T follicular helper cell (primary cell): ENCODE data around the gene ISOC2.

Experiments
- DNase-seq: peaks from one replicate; pipeline ENCODE4 v3.0.0-alpha.2; 2020; ENCODE audit warnings: low read depth

ISOC2 gene

GRCh38 chr19:55406826-55407549, 54.5 kb downstream of the ISOC2 start:
- DNase-seq = no peak

- DNase-seq = no peak
Observed at GRCh38 chr19:55406091-55406825, 55.2 kb downstream of the ISOC2 start.

- DNase-seq = no peak
Observed at GRCh38 chr19:55405638-55406037, 55.8 kb downstream of the ISOC2 start.
